Body of pancreas (tissue), 4 donors: Measurements from ENCODE around the gene CTNNA2. TPM values are rescaled to one million over a fixed set of nuclear protein-coding genes. Genes with fewer than 3 reads are reported as not detected.

Experiments
- ATAC-seq: fragments of 150-250 bp; one replicate; pipeline ENCODE4 v1.9.1; 2016
- DNase-seq, 4 donors: peaks; one replicate each; pipeline ENCODE4 v3.0.0-alpha.2; 2019
- H3K27ac ChIP-seq, 4 donors: fragments of 200-600 bp; sonication (generic); 1 replicate in 3 of 4; 2 replicates in 1 of 4; pipeline versions ENCODE4 v1.5.1 to v1.6.1; 2016 to 2019; ENCODE audit warnings: mild to moderate bottlenecking in 1 of 4, mixed read lengths in 1 of 4, moderate library complexity in 1 of 4
- H3K27me3 ChIP-seq, 2 donors: fragments of 200-600 bp; sonication (generic); one replicate each; pipeline ENCODE4 v1.6.0; 2016; ENCODE audit warnings: mild to moderate bottlenecking in 1 of 2
- H3K36me3 ChIP-seq, 2 donors: fragments of 200-600 bp; sonication (generic); replicated peaks in 1 of 2; 2 replicates each; pipeline ENCODE4 v1.5.1; 2016; ENCODE audit warnings: low read depth in 2 of 2; ENCODE audit not compliant: insufficient read depth in 1 of 2
- H3K4me1 ChIP-seq: fragments of 200-600 bp; sonication (generic); one replicate; pipeline ENCODE4 v1.6.0; 2016
- H3K4me3 ChIP-seq, 2 donors: fragments of 200-600 bp; sonication (generic); 1 replicate in 1 of 2; 2 replicates in 1 of 2; pipeline ENCODE4 v1.5.1; 2016 to 2019
- H3K9me3 ChIP-seq, 3 donors: fragments of 200-600 bp; sonication (generic); 1 replicate in 2 of 3; 2 replicates in 1 of 3; pipeline ENCODE4 v1.5.1; 2016
- CTCF ChIP-seq, 7 experiments: fragments of 450-650 bp in 4 of 7; fragments of 200-600 bp in 3 of 7; sonication (generic) in 3 of 7; IDR thresholded peaks; one replicate each; pipeline ENCODE4 v1.5.1; 2016 to 2019; ENCODE audit warnings: antibody characterized with exemption in 7 of 7
- POLR2A ChIP-seq, 3 donors: fragments of 450-650 bp; IDR thresholded peaks; one replicate each; pipeline ENCODE4 v1.6.1; 2016; ENCODE audit warnings: antibody characterized with exemption in 3 of 3, mild to moderate bottlenecking in 2 of 3
- WGBS, 2 donors: methylation state at CpG; one replicate each; pipeline ENCODE4 v1.1.5; 2017; 5-methylcytosine and 5-hydroxymethylcytosine counted together
- intact Hi-C: fragments of 100-400 bp; cut with DNase I; formaldehyde crosslinking; loops from one replicate; pipeline ENCODE4 v1.15.1; 2023
- total RNA-seq, 2 donors: library from RNA; depleted of rRNA; stranded (reverse); fragments of >200 nt; gene quantifications; one replicate each; pipeline ENCODE4 v1.1.0, GENCODE V29; 2016

The CTNNA2 gene
- total RNA-seq, 2 donors from 2014 or later = 0.52 to 29.3 TPM

- DNase-seq (no peak), ATAC-seq (no peak)
- Histone ChIP-seq H3K4me3 (no peak overlapping the region), H3K9me3 (no peaks in the 10 kb centered on the region), H3K4me1 (no peaks in the 10 kb centered on the region), H3K36me3 (no peaks in the 10 kb centered on the region), H3K27ac (no peak overlapping the region), H3K27me3 (no peaks in the 10 kb centered on the region)
- intact Hi-C loops = no loop called here
- WGBS, 2 donors = 60% methylated on average over 3 of the region's 3 CpGs
- TF ChIP-seq POLR2A (IDR thresholded peaks at IDR 0.05) = no peak
- no peak for TF ChIP-seq CTCF (IDR thresholded peaks at IDR 0.05)
Measured at GRCh38 chr2:79529636-79530035, 16.8 kb downstream of the CTNNA2 start.

- 5 to 11% methylated on average over 1 of the region's 1 CpG for WGBS, 2 donors
- H3K36me3 ChIP-seq = no peaks in the 10 kb centered on the region
- no peak overlapping the region for H3K4me3 ChIP-seq
- ATAC-seq (no peak), DNase-seq (no peak)
- H3K27me3 ChIP-seq = no peaks in the 10 kb centered on the region
- no peak overlapping the region for H3K27ac ChIP-seq
- peak in 1 of 7 experiments; percentile 12 for TF ChIP-seq CTCF (IDR thresholded peaks at IDR 0.05)
- TF ChIP-seq POLR2A (IDR thresholded peaks at IDR 0.05) = no peak
- H3K4me1 ChIP-seq = no peaks in the 10 kb centered on the region
- no peaks in the 10 kb centered on the region for H3K9me3 ChIP-seq
- intact Hi-C loops = no loop called here
Measured at GRCh38 chr2:79530443-79530842, 17.6 kb downstream of the CTNNA2 start.

GRCh38 chr2:79547568-79547967 lies 34.7 kb downstream of the CTNNA2 start:
- H3K4me1 ChIP-seq = no peaks in the 10 kb centered on the region
- no peak overlapping the region for H3K4me3 ChIP-seq
- ATAC-seq = no peak
- H3K36me3 ChIP-seq = no peaks in the 10 kb centered on the region
- no peaks in the 10 kb centered on the region for H3K9me3 ChIP-seq
- TF ChIP-seq CTCF (IDR thresholded peaks at IDR 0.05) (no peak), POLR2A (IDR thresholded peaks at IDR 0.05) (no peak)
- H3K27ac ChIP-seq = no peak overlapping the region
- WGBS, 2 donors = 65 to 66% methylated on average over 2 of the region's 2 CpGs
- no peak for DNase-seq
- no peaks in the 10 kb centered on the region for H3K27me3 ChIP-seq
- intact Hi-C loops = no loop called here

GRCh38 chr2:79552653-79553052 lies 39.8 kb downstream of the CTNNA2 start:
- Histone ChIP-seq H3K36me3 (no peaks in the 10 kb centered on the region), H3K27ac (no peak overlapping the region), H3K9me3 (no peaks in the 10 kb centered on the region), H3K4me1 (no peaks in the 10 kb centered on the region), H3K27me3 (no peaks in the 10 kb centered on the region), H3K4me3 (no peak overlapping the region)
- DNase-seq (no peak), ATAC-seq (no peak)
- TF ChIP-seq POLR2A (IDR thresholded peaks at IDR 0.05) = no peak
- TF ChIP-seq CTCF (IDR thresholded peaks at IDR 0.05) = no peak
- intact Hi-C loops = no loop called here
- WGBS, 2 donors = 83 to 92% methylated on average over 1 of the region's 1 CpG

- intact Hi-C loops = no loop called here
- TF ChIP-seq POLR2A (IDR thresholded peaks at IDR 0.05) = no peak
- no peak for TF ChIP-seq CTCF (IDR thresholded peaks at IDR 0.05)
Measured at GRCh38 chr2:79554899-79555298, 42.0 kb downstream of the CTNNA2 start.

More at GRCh38 chr2:79554899-79555298, 42.0 kb downstream of the CTNNA2 start:
- H3K4me1 ChIP-seq = no peaks in the 10 kb centered on the region
- H3K27ac ChIP-seq = no peak overlapping the region
- DNase-seq (no peak), ATAC-seq (no peak)
- H3K36me3 ChIP-seq = no peaks in the 10 kb centered on the region
- H3K27me3 ChIP-seq = no peaks in the 10 kb centered on the region
- no peaks in the 10 kb centered on the region for H3K9me3 ChIP-seq
- no peak overlapping the region for H3K4me3 ChIP-seq
